K562 (cell line): Measurements from ENCODE around the gene MAST1. TPM values are rescaled to one million over a fixed set of nuclear protein-coding genes. Genes with fewer than 3 reads are reported as not detected.

Experiments
- CBX1 ChIP-seq: sonication (generic); IDR thresholded peaks from 2 replicates; pipeline ENCODE4 v1.6.1; 2016; ENCODE audit warnings: antibody characterized with exemption, low read depth, mild to moderate bottlenecking
- GABPB1 ChIP-seq: sonication (generic); formaldehyde crosslinking; IDR thresholded peaks from 2 replicates; pipeline ENCODE4 v1.8.0; 2022; ENCODE audit warnings: mild to moderate bottlenecking, missing genetic modification reagents
- HNRNPLL ChIP-seq: fragments of 200-400 bp; formaldehyde crosslinking; IDR thresholded peaks from 2 replicates; pipeline ENCODE4 v1.6.1; 2017; ENCODE audit warnings: low read length, low read depth, mild to moderate bottlenecking; ENCODE audit not compliant: poor library complexity, severe bottlenecking
- NR3C1 ChIP-seq: sonication (generic); formaldehyde crosslinking; IDR thresholded peaks from 2 replicates; pipeline ENCODE4 v1.8.1; 2022; ENCODE audit warnings: missing genetic modification reagents
- NRF1 ChIP-seq, 2 experiments: fragments of 450-650 bp; IDR thresholded peaks in 1 of 2; conservative IDR thresholded peaks in 1 of 2; 2 replicates each; pipeline ENCODE4 v1.6.1; 2014; ENCODE audit warnings: mild to moderate bottlenecking in 2 of 2
- PRPF4 ChIP-seq: fragments of 200-400 bp; formaldehyde crosslinking; IDR thresholded peaks from one replicate; pipeline ENCODE4 v1.6.1; 2017; ENCODE audit warnings: low read length, low read depth, mild to moderate bottlenecking; ENCODE audit not compliant: insufficient read depth, poor library complexity, severe bottlenecking
- RBFOX2 ChIP-seq: fragments of 200-400 bp; formaldehyde crosslinking; IDR thresholded peaks from 2 replicates; pipeline ENCODE4 v1.6.1; 2017; ENCODE audit warnings: low read depth, mild to moderate bottlenecking, low read length, moderate library complexity
- RBM34 ChIP-seq: fragments of 200-400 bp; formaldehyde crosslinking; IDR thresholded peaks from 2 replicates; pipeline ENCODE4 v1.6.1; 2018; ENCODE audit warnings: low read length, borderline replicate concordance; ENCODE audit not compliant: insufficient read depth
- STAT5B ChIP-seq: fragments of 250-450 bp; sonication (Bioruptor Pico); IDR thresholded peaks from 2 replicates; pipeline ENCODE4 v1.8.0; 2021; ENCODE audit warnings: mild to moderate bottlenecking, inconsistent platforms
- TCFL5 ChIP-seq: fragments of 250-450 bp; sonication (Bioruptor Pico); conservative IDR thresholded peaks from 2 replicates; pipeline ENCODE4 v1.6.1; 2021; ENCODE audit warnings: mild to moderate bottlenecking, moderate library complexity, matching md5 sums
- TRIM28 ChIP-seq: fragments of 450-650 bp; IDR thresholded peaks from 2 replicates; pipeline ENCODE4 v1.6.1; 2017
- ZNF354B ChIP-seq: fragments of 250-450 bp; sonication (Bioruptor Pico); IDR thresholded peaks from 2 replicates; pipeline ENCODE4 v1.4.0; 2020
- polyA plus RNA-seq, 8 experiments: library from polyadenylated mRNA; depleted of rRNA in 4 of 8; stranded (reverse) in 5 of 8; unstranded in 3 of 8; fragments of >200 nt; fragmentation: Nextera tagmentation in 2 of 8; fragmentation: Illumina TruSeq in 1 of 8; extraction: Ambion mirVana in 2 of 8; extraction: Trizol in 1 of 8; gene quantifications; 2 replicates each; pipeline versions ENCODE4 v1.2.1 to v1.2.3, GENCODE V29; 2011 to 2014; ENCODE audit warnings: inconsistent platforms in 1 of 8, missing spikeins in 1 of 8
- total RNA-seq, 7 experiments: library from RNA; depleted of rRNA in 6 of 7; stranded (reverse); fragments of >200 nt in 6 of 7; fragmentation: Illumina TruSeq in 2 of 7; extraction: Trizol in 2 of 7; gene quantifications; 2 replicates each; pipeline versions ENCODE4 v1.2.1 to v1.2.3, GENCODE V29; 2011 to 2021; ENCODE audit warnings: low replicate concordance in 1 of 7
- TF ChIP-seq, protein P1 (sequence below): fragments of 250-450 bp; sonication (Bioruptor Pico); IDR thresholded peaks from 2 replicates; pipeline ENCODE4 v1.4.0; 2020; ENCODE audit warnings: mild to moderate bottlenecking, moderate library complexity, borderline replicate concordance
- TF ChIP-seq, protein P2 (sequence below): fragments of 450-650 bp; IDR thresholded peaks from 2 replicates; pipeline ENCODE4 v1.6.1; 2017; ENCODE audit warnings: antibody characterized with exemption
- TF ChIP-seq, protein P3 (sequence below): sonication (generic); formaldehyde crosslinking; IDR thresholded peaks from 2 replicates; pipeline ENCODE4 v1.9.0; 2022; ENCODE audit warnings: mild to moderate bottlenecking, missing genetic modification reagents
- TF ChIP-seq, protein P4 (sequence below), 2 experiments: fragments of 450-650 bp; IDR thresholded peaks; 2 replicates each; pipeline ENCODE4 v1.6.1; 2016
- TF ChIP-seq, protein P5 (sequence below): sonication (generic); formaldehyde crosslinking; IDR thresholded peaks from 2 replicates; pipeline ENCODE4 v1.8.1; 2023; ENCODE audit warnings: mild to moderate bottlenecking, missing genetic modification reagents

MAST1 gene
- total and polyA plus RNA-seq, 9 of the 15 experiments (the other 6 are each of a cell fraction or from before 2014, with no cell fraction given) = 0.48 to 10.3 (median 3.9) TPM

DNA sequence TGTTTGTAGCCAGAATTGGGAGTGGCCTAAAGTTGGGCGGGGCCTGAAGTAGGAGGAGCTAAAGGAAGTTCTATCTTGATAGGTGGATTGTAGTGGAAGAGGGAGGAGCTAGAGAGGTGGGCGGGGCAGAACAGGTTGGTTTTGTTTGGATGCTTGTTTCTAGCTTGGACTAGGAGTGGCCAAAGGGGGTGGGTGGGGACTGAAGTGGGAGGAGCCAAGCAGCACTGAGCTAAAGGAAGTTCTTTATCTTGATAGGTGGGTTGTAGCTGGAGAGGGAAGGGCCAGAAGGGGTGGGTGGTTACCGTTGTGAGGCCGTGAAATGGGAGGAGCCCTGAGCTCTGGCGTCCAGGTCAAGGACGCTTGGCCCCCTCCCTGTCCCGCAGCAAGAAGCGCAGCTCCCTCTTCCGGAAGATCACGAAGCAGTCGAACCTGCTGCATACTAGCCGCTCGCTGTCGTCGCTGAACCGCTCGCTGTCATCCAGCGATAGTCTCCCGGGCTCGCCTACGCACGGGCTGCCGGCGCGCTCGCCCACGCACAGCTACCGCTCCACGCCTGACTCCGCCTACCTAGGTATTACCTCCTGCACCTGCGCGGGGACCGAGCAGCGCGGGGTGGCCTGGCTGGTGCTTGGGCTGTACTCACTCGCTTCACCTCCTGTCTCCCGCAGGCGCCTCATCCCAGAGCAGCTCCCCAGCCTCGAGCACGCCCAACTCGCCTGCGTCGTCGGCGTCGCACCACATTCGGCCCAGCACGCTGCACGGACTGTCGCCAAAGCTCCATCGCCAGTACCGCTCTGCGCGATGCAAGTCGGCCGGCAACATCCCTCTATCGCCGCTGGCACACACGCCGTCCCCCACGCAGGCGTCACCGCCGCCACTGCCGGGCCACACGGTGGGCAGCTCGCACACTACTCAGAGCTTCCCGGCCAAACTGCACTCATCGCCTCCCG, 34.9 kb downstream of the MAST1 start (continued):
- TF ChIP-seq, protein P1, sequence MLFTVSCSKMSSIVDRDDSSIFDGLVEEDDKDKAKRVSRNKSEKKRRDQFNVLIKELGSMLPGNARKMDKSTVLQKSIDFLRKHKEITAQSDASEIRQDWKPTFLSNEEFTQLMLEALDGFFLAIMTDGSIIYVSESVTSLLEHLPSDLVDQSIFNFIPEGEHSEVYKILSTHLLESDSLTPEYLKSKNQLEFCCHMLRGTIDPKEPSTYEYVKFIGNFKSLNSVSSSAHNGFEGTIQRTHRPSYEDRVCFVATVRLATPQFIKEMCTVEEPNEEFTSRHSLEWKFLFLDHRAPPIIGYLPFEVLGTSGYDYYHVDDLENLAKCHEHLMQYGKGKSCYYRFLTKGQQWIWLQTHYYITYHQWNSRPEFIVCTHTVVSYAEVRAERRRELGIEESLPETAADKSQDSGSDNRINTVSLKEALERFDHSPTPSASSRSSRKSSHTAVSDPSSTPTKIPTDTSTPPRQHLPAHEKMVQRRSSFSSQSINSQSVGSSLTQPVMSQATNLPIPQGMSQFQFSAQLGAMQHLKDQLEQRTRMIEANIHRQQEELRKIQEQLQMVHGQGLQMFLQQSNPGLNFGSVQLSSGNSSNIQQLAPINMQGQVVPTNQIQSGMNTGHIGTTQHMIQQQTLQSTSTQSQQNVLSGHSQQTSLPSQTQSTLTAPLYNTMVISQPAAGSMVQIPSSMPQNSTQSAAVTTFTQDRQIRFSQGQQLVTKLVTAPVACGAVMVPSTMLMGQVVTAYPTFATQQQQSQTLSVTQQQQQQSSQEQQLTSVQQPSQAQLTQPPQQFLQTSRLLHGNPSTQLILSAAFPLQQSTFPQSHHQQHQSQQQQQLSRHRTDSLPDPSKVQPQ (CRISPR knock-in tag) = no peak
- TF ChIP-seq, protein P2, sequence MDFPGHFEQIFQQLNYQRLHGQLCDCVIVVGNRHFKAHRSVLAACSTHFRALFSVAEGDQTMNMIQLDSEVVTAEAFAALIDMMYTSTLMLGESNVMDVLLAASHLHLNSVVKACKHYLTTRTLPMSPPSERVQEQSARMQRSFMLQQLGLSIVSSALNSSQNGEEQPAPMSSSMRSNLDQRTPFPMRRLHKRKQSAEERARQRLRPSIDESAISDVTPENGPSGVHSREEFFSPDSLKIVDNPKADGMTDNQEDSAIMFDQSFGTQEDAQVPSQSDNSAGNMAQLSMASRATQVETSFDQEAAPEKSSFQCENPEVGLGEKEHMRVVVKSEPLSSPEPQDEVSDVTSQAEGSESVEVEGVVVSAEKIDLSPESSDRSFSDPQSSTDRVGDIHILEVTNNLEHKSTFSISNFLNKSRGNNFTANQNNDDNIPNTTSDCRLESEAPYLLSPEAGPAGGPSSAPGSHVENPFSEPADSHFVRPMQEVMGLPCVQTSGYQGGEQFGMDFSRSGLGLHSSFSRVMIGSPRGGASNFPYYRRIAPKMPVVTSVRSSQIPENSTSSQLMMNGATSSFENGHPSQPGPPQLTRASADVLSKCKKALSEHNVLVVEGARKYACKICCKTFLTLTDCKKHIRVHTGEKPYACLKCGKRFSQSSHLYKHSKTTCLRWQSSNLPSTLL = no peak
- TF ChIP-seq RBM34 = no peak
- TF ChIP-seq TRIM28 = 0 out of 2 replicates have a peak, but pooled peaks have one; percentile 34
- TF ChIP-seq, protein P3, sequence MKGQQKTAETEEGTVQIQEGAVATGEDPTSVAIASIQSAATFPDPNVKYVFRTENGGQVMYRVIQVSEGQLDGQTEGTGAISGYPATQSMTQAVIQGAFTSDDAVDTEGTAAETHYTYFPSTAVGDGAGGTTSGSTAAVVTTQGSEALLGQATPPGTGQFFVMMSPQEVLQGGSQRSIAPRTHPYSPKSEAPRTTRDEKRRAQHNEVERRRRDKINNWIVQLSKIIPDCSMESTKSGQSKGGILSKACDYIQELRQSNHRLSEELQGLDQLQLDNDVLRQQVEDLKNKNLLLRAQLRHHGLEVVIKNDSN = 0 out of 2 replicates have a peak, but pooled peaks have one; percentile 5
- no peak for TF ChIP-seq NR3C1 (CRISPR knock-in tag)
- no peak for TF ChIP-seq STAT5B
- no peak for TF ChIP-seq HNRNPLL
- no peak for TF ChIP-seq PRPF4
- no peak for TF ChIP-seq ZNF354B (CRISPR knock-in tag)
- TF ChIP-seq CBX1 = 0 out of 2 replicates have a peak, but pooled peaks have one; percentile 60
- TF ChIP-seq TCFL5 = no peak
- TF ChIP-seq RBFOX2 = peak; percentile 35; the same call in 1 of the 2 replicates
- TF ChIP-seq GABPB1 (CRISPR knock-in tag) = peak; percentile 61
- TF ChIP-seq NRF1 (conservative IDR thresholded peaks at IDR 0.05 in 1 of 2, IDR thresholded peaks at IDR 0.05 in 1 of 2) = peak in 1 of 2 experiments; percentile 33; a peak in 2 of 4 replicates
- TF ChIP-seq, protein P4, sequence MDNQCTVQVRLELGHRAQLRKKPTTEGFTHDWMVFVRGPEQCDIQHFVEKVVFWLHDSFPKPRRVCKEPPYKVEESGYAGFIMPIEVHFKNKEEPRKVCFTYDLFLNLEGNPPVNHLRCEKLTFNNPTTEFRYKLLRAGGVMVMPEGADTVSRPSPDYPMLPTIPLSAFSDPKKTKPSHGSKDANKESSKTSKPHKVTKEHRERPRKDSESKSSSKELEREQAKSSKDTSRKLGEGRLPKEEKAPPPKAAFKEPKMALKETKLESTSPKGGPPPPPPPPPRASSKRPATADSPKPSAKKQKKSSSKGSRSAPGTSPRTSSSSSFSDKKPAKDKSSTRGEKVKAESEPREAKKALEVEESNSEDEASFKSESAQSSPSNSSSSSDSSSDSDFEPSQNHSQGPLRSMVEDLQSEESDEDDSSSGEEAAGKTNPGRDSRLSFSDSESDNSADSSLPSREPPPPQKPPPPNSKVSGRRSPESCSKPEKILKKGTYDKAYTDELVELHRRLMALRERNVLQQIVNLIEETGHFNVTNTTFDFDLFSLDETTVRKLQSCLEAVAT (IDR thresholded peaks at IDR 0.05) = peak in 1 of 2 experiments; percentile 78; a peak in 2 of 4 replicates
- TF ChIP-seq, protein P5, sequence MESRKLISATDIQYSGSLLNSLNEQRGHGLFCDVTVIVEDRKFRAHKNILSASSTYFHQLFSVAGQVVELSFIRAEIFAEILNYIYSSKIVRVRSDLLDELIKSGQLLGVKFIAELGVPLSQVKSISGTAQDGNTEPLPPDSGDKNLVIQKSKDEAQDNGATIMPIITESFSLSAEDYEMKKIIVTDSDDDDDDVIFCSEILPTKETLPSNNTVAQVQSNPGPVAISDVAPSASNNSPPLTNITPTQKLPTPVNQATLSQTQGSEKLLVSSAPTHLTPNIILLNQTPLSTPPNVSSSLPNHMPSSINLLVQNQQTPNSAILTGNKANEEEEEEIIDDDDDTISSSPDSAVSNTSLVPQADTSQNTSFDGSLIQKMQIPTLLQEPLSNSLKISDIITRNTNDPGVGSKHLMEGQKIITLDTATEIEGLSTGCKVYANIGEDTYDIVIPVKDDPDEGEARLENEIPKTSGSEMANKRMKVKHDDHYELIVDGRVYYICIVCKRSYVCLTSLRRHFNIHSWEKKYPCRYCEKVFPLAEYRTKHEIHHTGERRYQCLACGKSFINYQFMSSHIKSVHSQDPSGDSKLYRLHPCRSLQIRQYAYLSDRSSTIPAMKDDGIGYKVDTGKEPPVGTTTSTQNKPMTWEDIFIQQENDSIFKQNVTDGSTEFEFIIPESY (CRISPR knock-in tag) = peak; percentile 84
